ENCODE measurements around the gene MAFG.
A peak's percentile ranks its signal among the peaks of the same experiment; 100 is the strongest.

The MAFG gene

GRCh38 chr17:81927653-81928543 is at the start of gene MAFG:
MAFG (minus strand) TSS chr17:81927735; CDS start chr17:81923185, 4,550 bp downstream.
- TF ChIP-seq, protein P1, sequence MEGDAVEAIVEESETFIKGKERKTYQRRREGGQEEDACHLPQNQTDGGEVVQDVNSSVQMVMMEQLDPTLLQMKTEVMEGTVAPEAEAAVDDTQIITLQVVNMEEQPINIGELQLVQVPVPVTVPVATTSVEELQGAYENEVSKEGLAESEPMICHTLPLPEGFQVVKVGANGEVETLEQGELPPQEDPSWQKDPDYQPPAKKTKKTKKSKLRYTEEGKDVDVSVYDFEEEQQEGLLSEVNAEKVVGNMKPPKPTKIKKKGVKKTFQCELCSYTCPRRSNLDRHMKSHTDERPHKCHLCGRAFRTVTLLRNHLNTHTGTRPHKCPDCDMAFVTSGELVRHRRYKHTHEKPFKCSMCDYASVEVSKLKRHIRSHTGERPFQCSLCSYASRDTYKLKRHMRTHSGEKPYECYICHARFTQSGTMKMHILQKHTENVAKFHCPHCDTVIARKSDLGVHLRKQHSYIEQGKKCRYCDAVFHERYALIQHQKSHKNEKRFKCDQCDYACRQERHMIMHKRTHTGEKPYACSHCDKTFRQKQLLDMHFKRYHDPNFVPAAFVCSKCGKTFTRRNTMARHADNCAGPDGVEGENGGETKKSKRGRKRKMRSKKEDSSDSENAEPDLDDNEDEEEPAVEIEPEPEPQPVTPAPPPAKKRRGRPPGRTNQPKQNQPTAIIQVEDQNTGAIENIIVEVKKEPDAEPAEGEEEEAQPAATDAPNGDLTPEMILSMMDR (IDR thresholded peaks at IDR 0.05): peak; percentile 36

GRCh38 chr17:81976332-81977210 is 49.0 kb upstream of the MAFG start:
- TF ChIP-seq, protein P1 (IDR thresholded peaks at IDR 0.05): no peak

DNA sequence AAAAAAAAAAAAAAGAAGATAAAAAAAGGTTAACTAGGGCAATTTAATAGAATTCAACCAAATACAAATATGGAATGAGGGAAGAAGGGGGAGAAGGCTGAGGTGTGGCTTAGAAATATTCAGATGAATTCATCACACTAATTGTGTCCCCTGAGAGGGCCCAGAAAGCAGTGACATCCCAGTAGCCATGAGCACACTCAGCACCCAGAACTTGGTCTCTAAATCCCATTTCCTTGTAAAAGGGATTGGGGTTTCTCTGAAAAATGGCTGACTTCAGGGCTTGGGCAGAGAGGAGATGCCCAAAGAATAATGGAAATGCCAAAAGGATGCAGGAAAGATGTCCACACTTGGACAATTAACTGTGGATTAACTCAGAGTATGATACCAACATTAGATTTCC is 45.9 kb upstream of the MAFG start:
- TF ChIP-seq, protein P1 (IDR thresholded peaks at IDR 0.05): no peak

GRCh38 chr17:81968850-81969812 is 41.6 kb upstream of the MAFG start:
- TF ChIP-seq, protein P1 (IDR thresholded peaks at IDR 0.05): no peak

DNA sequence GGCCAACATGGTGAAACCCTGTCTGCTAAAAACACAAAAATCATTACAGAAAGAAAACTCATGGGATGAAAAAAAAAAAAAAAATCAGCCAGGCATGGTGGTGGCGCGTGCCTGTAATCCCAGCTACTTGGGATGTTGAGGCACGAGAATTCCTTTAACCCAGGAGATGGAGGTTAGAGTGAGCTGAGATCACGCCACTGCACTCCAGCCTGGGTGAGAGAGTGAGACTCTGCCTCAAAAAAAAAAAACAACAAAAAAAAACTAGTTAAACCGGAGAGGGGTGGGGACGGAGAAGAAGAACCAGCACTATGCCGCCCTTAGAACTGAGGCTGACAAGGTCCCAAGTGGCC is 40.8 kb upstream of the MAFG start:
- TF ChIP-seq, protein P1 (IDR thresholded peaks at IDR 0.05): no peak

GRCh38 chr17:81967533-81968395 is 40.2 kb upstream of the MAFG start:
- TF ChIP-seq, protein P1 (IDR thresholded peaks at IDR 0.05): no peak

All from LNCAP (cell line).